ENCODE data around the gene NEDD4. TPM values are rescaled to one million over a fixed set of nuclear protein-coding genes. Genes with fewer than 3 reads are reported as not detected.

Gene NEDD4
- total RNA-seq, 6 experiments from 2014 or later = 16.0 to 65.3 (median 22.4) TPM

DNA sequence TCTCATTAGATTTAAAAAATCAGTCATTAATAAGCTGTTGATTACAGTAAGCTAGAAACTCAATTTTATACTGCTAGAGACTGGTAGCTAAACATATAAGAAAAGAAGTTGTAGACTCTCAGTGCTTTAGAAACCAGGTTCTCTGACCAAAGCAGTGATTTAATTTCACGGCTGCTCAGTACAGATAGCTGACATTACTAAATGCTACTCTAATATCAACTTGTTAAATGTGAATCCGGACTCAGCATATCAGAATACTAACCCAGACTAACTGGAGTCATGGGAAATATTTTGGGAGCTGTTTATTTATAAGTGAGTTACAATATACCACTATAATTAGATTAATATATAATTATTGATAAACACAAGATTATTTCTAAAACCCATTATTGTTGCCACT lies 80.4 kb downstream of the NEDD4 start:
- TF ChIP-seq, protein P1, sequence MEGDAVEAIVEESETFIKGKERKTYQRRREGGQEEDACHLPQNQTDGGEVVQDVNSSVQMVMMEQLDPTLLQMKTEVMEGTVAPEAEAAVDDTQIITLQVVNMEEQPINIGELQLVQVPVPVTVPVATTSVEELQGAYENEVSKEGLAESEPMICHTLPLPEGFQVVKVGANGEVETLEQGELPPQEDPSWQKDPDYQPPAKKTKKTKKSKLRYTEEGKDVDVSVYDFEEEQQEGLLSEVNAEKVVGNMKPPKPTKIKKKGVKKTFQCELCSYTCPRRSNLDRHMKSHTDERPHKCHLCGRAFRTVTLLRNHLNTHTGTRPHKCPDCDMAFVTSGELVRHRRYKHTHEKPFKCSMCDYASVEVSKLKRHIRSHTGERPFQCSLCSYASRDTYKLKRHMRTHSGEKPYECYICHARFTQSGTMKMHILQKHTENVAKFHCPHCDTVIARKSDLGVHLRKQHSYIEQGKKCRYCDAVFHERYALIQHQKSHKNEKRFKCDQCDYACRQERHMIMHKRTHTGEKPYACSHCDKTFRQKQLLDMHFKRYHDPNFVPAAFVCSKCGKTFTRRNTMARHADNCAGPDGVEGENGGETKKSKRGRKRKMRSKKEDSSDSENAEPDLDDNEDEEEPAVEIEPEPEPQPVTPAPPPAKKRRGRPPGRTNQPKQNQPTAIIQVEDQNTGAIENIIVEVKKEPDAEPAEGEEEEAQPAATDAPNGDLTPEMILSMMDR (IDR thresholded peaks at IDR 0.05) = no peak
- TF ChIP-seq POLR2A (IDR thresholded peaks at IDR 0.05) = no peak
- H3K27ac ChIP-seq = no peak overlapping the region
- H3K27me3 ChIP-seq = no peaks in the 10 kb centered on the region
- H3K36me3 ChIP-seq = peaks cover 0 to 6% (median 0%) of the 10 kb centered on the region in 4 donors
- WGBS (ENCODE audit: insufficient coverage, low coverage, low lambda C conversion rate, missing lambda C conversion rate) = 86% methylated on average over 2 of the region's 2 CpGs
- ATAC-seq (no peak), DNase-seq (no peak)
- intact Hi-C loops (cut with DNase I) = no loop called here
- H3K9me3 ChIP-seq = no peaks in the 10 kb centered on the region
- no peaks in the 10 kb centered on the region for H3K4me1 ChIP-seq
- no peak overlapping the region for H3K4me3 ChIP-seq

GRCh38 chr15:55909036-55909811 lies 84.2 kb downstream of the NEDD4 start:
- no peak for DNase-seq
- Histone ChIP-seq H3K27ac (no peak overlapping the region), H3K4me3 (no peak overlapping the region), H3K9me3 (no peaks in the 10 kb centered on the region), H3K4me1 (no peaks in the 10 kb centered on the region), H3K27me3 (no peaks in the 10 kb centered on the region), H3K36me3 (no peaks in the 10 kb centered on the region)
- no peak for TF ChIP-seq POLR2A (IDR thresholded peaks at IDR 0.05)
- TF ChIP-seq, protein P1 (IDR thresholded peaks at IDR 0.05) = no peak
- intact Hi-C loops (cut with DNase I) = no loop called here
- no peak for ATAC-seq
- WGBS (ENCODE audit: insufficient coverage, low coverage, low lambda C conversion rate, missing lambda C conversion rate) = 78% methylated on average over 9 of the region's 9 CpGs

DNA sequence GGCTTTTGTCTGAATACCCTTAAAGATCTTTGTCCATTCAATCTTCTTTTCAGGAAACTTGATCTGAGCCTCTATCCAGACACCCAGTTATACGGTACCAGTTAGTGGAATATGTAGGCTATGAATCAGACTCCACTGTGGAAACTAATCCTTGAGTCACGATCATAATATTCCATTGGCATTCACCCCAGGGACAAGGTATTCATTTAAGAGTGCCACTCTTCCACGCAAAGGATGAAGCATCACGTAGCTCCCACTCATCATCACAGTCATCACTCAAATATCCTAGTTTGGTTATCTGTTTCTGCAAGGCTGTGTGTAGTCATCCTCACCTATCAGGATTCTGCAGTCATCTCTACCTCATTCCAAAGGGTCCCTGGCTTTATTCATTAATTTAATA lies 85.6 kb downstream of the NEDD4 start:
- ATAC-seq = no peak
- intact Hi-C loops (cut with DNase I) = no loop called here
- 78% methylated on average over 4 of the region's 4 CpGs for WGBS (ENCODE audit: insufficient coverage, low coverage, low lambda C conversion rate, missing lambda C conversion rate)

GRCh38 chr15:55902981-55903380 lies 90.4 kb downstream of the NEDD4 start:
- H3K27ac ChIP-seq = no peak overlapping the region
- ATAC-seq (no peak), DNase-seq (no peak)
- peaks cover 0 to under 1% (median 0%) of the 10 kb centered on the region in 4 donors for H3K4me1 ChIP-seq
- H3K36me3 ChIP-seq = no peaks in the 10 kb centered on the region
- TF ChIP-seq, protein P1 (IDR thresholded peaks at IDR 0.05) = no peak
- TF ChIP-seq POLR2A (IDR thresholded peaks at IDR 0.05) = no peak
- 79% methylated on average over 4 of the region's 4 CpGs for WGBS (ENCODE audit: insufficient coverage, low coverage, low lambda C conversion rate, missing lambda C conversion rate)
- H3K4me3 ChIP-seq = no peak overlapping the region
- intact Hi-C loops (cut with DNase I) = no loop called here
- H3K9me3 ChIP-seq = no peaks in the 10 kb centered on the region
- no peaks in the 10 kb centered on the region for H3K27me3 ChIP-seq

More for the DNA sequence above, 85.6 kb downstream of the NEDD4 start:
- TF ChIP-seq, protein P1 (IDR thresholded peaks at IDR 0.05) = no peak
- TF ChIP-seq POLR2A (IDR thresholded peaks at IDR 0.05) = no peak
- Histone ChIP-seq H3K27me3 (no peaks in the 10 kb centered on the region), H3K9me3 (no peaks in the 10 kb centered on the region), H3K27ac (no peak overlapping the region), H3K4me1 (no peaks in the 10 kb centered on the region), H3K36me3 (no peaks in the 10 kb centered on the region), H3K4me3 (no peak overlapping the region)
- no peak for DNase-seq
